ENCODE data around the gene GMDS.

The GMDS gene

GRCh38 chr6:1971612-1972011, 273.8 kb downstream of the GMDS start:
- peak; percentile 44 for DNase-seq

- DNase-seq = no peak
Measured at GRCh38 chr6:1970151-1970561, 275.2 kb downstream of the GMDS start.

GRCh38 chr6:1966713-1967112, 278.7 kb downstream of the GMDS start:
- DNase-seq = no peak

GRCh38 chr6:1965596-1966224, 279.7 kb downstream of the GMDS start:
- DNase-seq = no peak

- no peak for DNase-seq
Measured at GRCh38 chr6:1963596-1963995, 281.8 kb downstream of the GMDS start.

- DNase-seq = no peak
Measured at GRCh38 chr6:1962201-1962600, 283.2 kb downstream of the GMDS start.

- DNase-seq = no peak
Measured at GRCh38 chr6:1960486-1961142, 284.8 kb downstream of the GMDS start.

GRCh38 chr6:1958257-1958656, 287.1 kb downstream of the GMDS start:
- DNase-seq = peak; percentile 40

GRCh38 chr6:1957746-1958145, 287.7 kb downstream of the GMDS start:
- DNase-seq = no peak

GRCh38 chr6:1952740-1953360, 292.6 kb downstream of the GMDS start:
- DNase-seq = no peak

GRCh38 chr6:1950631-1951030, 294.8 kb downstream of the GMDS start:
- no peak for DNase-seq

GRCh38 chr6:1949538-1949937, 295.9 kb downstream of the GMDS start:
- DNase-seq = no peak

GRCh38 chr6:1947922-1948321, 297.5 kb downstream of the GMDS start:
- DNase-seq = no peak

- DNase-seq = no peak
Measured at GRCh38 chr6:1946583-1946982, 298.8 kb downstream of the GMDS start.

- no peak for DNase-seq
Measured at GRCh38 chr6:1945235-1945832, 300.1 kb downstream of the GMDS start.

GRCh38 chr6:1942834-1943233, 302.6 kb downstream of the GMDS start:
- no peak for DNase-seq

GRCh38 chr6:1941534-1941933, 303.9 kb downstream of the GMDS start:
- DNase-seq = no peak

GRCh38 chr6:1940381-1940780, 305.0 kb downstream of the GMDS start:
- DNase-seq = peak; percentile 47

GRCh38 chr6:1933292-1933691, 312.1 kb downstream of the GMDS start:
- no peak for DNase-seq

- DNase-seq = no peak
Measured at GRCh38 chr6:1931817-1932216, 313.6 kb downstream of the GMDS start.

GRCh38 chr6:1930356-1930755, 315.0 kb downstream of the GMDS start:
- peak; percentile 49 for DNase-seq

GRCh38 chr6:1929931-1930330, 315.5 kb downstream of the GMDS start:
- no peak for DNase-seq

GRCh38 chr6:1925743-1926430, 319.5 kb downstream of the GMDS start:
- DNase-seq = no peak

All from eye (tissue), 1 donor.